ENCODE data around the gene UBE4A. TPM values are rescaled to one million over a fixed set of nuclear protein-coding genes. Genes with fewer than 3 reads are reported as not detected.
A peak's percentile ranks its signal among the peaks of the same experiment; 100 is the strongest.

The UBE4A gene
- total RNA-seq, result 39.3 TPM
- long read RNA-seq, full-length matches to known transcripts, result 1 of 36 reads
- long read RNA-seq, partial matches to known transcripts, result 26 of 36 reads
- long read RNA-seq, other reads (novel, unspliced or antisense), result 9 of 36 reads

DNA sequence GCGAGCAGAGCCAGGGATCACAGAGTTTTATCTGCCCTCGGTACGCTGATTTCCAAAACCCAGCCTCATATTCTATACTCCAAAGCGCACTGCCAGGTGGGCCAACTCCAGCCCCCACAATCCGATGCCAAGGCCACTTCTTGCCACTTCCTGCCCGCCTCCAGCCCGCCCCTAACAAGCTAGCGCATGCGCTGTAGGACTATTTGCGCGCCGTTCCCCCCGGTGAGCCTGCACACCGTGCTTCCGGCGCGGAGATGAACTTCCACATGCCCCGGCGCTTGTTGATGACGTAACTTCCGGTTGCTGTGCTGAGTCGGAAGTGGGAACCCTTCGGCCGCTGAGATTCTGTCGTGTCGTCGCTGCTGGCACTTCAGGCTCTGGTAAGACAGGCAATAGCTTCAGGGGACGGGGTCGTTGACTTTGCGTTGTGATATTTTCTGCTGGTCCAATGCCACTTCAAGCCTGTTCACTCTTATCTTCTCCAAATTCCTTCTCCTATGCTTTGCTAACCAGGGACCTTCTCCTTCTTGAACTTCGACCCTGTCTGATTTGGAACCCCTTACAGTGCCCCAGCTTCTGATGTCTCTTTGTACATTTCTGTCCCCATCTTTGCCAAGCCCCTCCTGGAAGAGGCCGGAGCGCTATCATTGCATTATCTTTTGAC lies at the start of gene UBE4A:
UBE4A (plus strand) TSS at position 306 of the 664 bp plus-strand sequence. CDS start 5,481 bp downstream, outside the sequence.
- DNase-seq (ENCODE audit: low spot score), result peak; percentile 97

DNA sequence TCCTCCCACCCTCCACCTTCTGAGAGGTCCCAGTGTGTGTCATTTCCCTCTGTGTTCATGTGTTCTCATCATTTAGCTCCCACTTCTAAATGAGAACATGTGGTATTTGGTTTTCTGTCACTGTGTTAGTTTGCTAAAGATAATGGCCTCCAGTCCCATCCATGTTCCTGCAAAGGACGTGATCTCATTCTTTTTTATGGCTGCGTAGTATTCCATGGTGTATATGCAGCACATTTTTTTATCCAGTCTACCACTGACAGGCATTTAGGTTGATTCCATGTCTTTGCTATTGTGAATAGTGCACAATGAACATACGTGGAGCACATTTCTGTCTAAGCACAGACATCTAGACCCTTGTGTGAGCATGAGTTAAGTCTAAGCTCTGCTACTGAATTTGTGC lies 49.1 kb upstream of the UBE4A start:
- no peak for DNase-seq (ENCODE audit: low spot score)

DNA sequence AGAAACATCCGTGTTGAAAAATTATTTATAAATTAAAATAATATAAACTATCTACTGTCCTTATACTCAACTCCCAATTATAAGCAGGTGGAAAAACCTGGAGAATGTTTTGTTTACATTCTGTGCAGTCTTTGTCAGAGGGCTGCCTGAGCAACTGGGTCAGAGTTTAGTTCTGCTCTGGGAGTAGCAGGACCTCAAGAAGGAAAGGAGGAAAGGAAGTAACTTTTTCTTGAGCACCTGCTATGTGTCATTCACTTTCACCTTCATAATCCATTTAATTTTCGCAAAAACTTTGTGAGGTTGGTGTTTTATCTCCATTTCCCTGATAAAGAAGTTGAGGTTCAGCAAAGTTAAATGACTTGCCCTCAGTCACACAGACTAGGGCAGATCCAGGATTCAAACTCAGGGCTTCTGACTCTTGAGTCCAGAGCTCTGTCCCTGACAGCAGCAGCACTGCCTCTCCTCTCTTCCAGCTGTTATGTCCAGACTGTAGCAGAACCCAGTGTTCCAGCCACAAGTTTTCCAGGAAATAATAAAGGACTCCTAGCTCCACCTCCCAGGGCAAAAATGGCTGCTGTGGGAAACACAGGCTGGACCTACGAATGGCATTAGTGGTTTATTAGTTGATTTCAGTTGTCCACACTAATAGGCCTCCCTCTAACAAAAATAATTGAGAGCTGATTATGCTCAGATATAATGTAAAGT lies 48.5 kb upstream of the UBE4A start:
- no peak for DNase-seq (ENCODE audit: low spot score)

- DNase-seq (ENCODE audit: low spot score), result no peak
Observed at GRCh38 chr11:118311518-118311917, 47.9 kb upstream of the UBE4A start.

- no peak for DNase-seq (ENCODE audit: low spot score)
Observed at GRCh38 chr11:118312328-118312727, 47.1 kb upstream of the UBE4A start.

DNA sequence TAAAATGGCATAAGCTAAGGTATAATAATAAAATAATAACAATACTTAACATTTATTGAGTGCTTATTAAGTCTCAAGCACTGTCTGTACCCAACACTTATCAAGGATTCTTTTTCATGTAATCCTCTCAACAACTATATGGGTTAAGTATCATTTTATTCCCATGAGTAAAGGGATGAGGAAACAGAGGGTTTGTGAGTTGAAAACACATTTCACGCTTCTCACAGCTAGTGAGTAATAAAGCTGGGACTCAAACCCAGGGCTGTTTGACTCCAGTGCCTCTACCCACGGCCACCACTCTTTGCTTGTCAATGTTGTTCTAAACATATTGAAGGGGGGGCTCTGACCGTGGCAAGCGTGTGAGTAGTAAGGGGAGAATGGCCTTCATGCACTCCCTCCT lies 46.2 kb upstream of the UBE4A start:
- DNase-seq (ENCODE audit: low spot score), result no peak

- DNase-seq (ENCODE audit: low spot score), result no peak
Observed at GRCh38 chr11:118314988-118315411, 44.4 kb upstream of the UBE4A start.

DNA sequence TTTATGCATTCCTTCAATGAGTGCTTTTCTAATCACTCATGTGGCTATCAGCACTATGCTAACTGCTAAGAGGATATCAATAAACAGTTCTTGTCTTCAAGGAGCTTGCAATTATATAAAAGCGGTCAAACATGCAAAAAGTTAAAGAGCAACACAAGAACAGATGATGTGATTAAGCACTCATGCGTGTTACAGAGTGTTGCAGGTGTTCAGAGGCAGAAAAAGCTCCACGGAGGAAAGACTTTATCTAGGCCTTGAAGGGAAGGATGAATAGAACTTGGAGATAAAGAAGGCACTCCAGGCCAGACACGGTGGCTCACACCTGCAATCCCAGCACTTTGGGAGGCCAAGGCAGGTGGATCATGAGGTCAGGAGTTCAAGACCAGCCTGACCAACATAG lies 41.3 kb upstream of the UBE4A start:
- DNase-seq (ENCODE audit: low spot score), result no peak

- DNase-seq (ENCODE audit: low spot score), result no peak
Observed at GRCh38 chr11:118318581-118319336, 40.6 kb upstream of the UBE4A start.

- DNase-seq (ENCODE audit: low spot score), result no peak
Observed at GRCh38 chr11:118319337-118319707, 40.1 kb upstream of the UBE4A start.

DNA sequence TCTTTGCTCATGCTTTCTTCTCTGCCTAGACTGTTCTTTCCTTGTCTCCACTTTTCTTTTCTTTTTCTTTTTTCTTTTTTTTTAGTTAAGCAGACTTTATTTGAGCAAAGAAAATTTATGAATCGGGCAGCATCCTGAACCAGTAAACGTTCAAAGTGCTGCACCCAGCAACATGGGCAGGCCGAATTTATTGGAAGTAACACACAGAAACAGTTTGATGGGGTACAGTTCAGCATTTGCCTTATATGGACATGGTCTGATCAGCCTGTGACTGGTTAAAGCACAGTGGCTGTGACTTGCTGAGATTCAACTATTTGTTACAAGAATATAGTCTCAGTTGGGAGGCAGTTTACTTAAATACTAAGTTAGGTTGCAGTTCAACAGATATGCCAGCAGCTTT lies 38.9 kb upstream of the UBE4A start:
- no peak for DNase-seq (ENCODE audit: low spot score)

- DNase-seq (ENCODE audit: low spot score), result no peak
Observed at GRCh38 chr11:118321386-118322082, 37.9 kb upstream of the UBE4A start.

DNA sequence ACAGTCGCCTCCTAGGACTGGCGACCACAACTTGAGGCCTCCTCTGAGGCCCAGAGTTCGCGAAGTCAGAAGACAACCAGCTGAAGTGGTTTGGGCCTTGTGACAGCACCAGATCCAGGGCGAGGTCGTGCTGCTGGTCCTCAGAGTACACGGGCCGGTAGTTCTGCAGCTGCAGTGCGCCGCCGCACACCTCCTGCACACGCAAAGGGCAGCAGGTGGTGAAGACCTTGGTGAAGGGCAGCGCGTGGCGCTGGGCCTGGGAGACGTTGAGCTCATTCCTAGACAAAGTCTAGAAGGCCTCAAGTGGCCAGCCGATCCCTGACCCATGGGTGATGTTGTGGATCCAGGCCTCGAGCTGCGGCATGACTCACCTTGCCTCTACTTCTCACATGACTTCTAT lies 36.7 kb upstream of the UBE4A start:
- DNase-seq (ENCODE audit: low spot score), result no peak

DNA sequence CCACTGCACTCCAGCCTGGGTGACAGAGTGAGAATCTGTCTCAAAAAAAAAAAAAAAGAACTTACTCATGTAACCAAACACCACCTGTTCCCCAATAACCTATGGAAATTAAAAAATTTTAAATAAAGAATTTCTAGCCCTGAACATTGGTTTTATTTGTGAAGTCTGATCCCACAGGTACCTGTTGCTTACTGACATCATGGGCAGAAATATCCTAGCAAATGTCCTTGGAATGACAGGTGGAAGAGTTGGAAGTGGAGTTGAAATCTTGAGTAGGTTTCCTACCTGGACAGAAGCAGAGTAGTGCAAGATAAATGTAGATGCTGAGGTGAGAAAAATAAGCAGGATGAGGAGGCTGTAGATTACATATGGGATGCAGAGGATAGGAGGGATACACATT lies 34.1 kb upstream of the UBE4A start:
- DNase-seq (ENCODE audit: low spot score), result no peak

- no peak for DNase-seq (ENCODE audit: low spot score)
Observed at GRCh38 chr11:118328745-118329144, 30.7 kb upstream of the UBE4A start.

DNA sequence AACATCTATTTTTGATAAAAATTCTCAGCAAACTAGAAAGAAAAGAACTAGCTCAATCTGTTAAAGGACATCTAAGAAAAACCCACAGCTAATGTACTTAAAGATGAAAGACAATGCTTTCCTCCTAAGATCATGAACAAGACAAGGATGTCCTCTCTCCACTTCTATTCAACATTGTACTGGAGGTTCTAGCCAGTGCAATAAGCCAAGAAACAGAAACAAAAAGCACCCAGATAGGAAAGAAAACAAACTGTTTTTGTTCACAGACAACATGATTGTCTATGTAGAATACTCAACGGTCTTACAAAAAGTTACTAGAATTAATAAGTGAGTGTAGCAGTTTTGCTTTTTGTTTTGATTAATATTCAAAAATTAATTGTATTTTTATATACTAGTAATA lies 24.7 kb upstream of the UBE4A start:
- DNase-seq (ENCODE audit: low spot score), result no peak

- no peak for DNase-seq (ENCODE audit: low spot score)
Observed at GRCh38 chr11:118338637-118339061, 20.8 kb upstream of the UBE4A start.

- no peak for DNase-seq (ENCODE audit: low spot score)
Observed at GRCh38 chr11:118339281-118339961, 20.0 kb upstream of the UBE4A start.

DNA sequence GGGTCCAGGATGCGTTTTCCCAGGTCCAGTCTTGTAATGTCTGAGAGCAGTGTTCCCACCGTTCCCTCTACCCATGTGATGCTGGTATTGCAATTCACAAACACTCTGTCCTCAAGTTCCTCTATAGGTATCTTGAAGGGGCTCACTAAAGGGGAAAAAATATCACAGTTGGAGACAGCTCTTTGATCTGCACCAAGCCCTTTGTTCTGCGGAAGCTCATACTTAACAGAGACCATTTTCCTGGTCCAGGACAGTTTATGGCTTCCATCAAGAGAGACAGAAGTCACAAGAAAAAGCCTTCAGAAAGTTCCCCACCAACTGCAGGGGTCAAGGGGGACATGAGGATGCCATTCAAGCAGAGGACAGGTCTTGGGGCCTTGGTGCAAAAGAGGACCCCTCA lies 19.0 kb upstream of the UBE4A start:
- no peak for DNase-seq (ENCODE audit: low spot score)

- no peak for DNase-seq (ENCODE audit: low spot score)
Observed at GRCh38 chr11:118341261-118341660, 18.1 kb upstream of the UBE4A start.

All from mesenteric fat pad (tissue), 1 donor.